ENCODE results near the gene PRR22.

GRCh38 chr19:5772416-5772815 lies 12.1 kb downstream of the PRR22 start:
- TF ChIP-seq POLR2AphosphoS5 (IDR thresholded peaks at IDR 0.05; ENCODE audit: borderline replicate concordance, low read depth, low read length) = no peak
- no peak for TF ChIP-seq EZH2 (IDR thresholded peaks at IDR 0.05)
- no peak for TF ChIP-seq FOXP2 (optimal IDR thresholded peaks at IDR 0.05; ENCODE audit: control extremely low read depth, extremely low read length, insufficient read depth)

Measured in SK-N-MC (cell line).